Hematopoietic multipotent progenitor cell (in vitro differentiated cells): Measurements from ENCODE around the gene FITM1. TPM values are rescaled to one million over a fixed set of nuclear protein-coding genes. Genes with fewer than 3 reads are reported as not detected.

Experiments used
- DNase-seq, 3 donors: peaks; one replicate each; pipeline ENCODE4 v3.0.0-alpha.2; 2011 to 2015; ENCODE audit warnings: low read depth in 2 of 3, low spot score in 2 of 3
- total RNA-seq: library from RNA; depleted of rRNA; stranded (reverse); fragments of >200 nt; gene quantifications from one replicate; pipeline ENCODE4 v1.2.3, GENCODE V29; 2012

The FITM1 gene
- total RNA-seq, 1 donor: 2.7 TPM

DNA sequence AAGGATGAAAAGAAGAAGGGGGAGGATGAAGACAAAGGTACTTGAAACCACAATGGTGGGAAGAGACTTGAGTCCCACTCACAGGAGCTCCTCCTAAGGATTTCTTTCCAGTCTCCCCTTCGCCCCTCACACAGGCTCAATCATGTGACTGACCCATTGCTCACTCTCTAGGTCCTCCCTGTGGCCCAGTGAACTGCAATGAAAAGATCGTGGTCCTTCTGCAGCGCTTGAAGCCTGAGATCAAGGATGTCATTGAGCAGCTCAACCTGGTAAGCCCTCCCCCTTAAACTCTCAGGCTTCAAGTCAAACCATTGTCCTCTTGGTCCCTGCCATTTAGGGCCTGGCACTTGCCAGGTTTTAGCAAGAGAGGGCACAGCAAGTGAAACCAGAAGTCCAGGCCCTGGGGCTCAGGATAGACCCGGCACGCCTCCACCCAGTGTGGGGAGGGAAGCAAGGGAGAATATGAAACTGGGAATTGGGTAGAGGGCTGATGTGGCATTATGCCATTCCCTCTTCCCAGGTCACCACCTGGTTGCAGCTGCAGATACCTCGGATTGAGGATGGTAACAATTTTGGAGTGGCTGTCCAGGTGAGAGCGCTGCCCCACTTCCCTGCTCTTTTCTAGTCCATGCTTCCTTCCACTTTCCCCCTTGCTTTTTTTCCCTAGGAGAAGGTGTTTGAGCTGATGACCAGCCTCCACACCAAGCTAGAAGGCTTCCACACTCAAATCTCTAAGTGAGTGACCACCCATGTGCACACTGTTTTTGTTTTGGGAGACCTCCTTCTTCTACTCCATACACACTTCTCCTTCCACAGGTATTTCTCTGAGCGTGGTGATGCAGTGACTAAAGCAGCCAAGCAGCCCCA, 7.3 kb downstream of the FITM1 start:
- no peak for DNase-seq

DNA sequence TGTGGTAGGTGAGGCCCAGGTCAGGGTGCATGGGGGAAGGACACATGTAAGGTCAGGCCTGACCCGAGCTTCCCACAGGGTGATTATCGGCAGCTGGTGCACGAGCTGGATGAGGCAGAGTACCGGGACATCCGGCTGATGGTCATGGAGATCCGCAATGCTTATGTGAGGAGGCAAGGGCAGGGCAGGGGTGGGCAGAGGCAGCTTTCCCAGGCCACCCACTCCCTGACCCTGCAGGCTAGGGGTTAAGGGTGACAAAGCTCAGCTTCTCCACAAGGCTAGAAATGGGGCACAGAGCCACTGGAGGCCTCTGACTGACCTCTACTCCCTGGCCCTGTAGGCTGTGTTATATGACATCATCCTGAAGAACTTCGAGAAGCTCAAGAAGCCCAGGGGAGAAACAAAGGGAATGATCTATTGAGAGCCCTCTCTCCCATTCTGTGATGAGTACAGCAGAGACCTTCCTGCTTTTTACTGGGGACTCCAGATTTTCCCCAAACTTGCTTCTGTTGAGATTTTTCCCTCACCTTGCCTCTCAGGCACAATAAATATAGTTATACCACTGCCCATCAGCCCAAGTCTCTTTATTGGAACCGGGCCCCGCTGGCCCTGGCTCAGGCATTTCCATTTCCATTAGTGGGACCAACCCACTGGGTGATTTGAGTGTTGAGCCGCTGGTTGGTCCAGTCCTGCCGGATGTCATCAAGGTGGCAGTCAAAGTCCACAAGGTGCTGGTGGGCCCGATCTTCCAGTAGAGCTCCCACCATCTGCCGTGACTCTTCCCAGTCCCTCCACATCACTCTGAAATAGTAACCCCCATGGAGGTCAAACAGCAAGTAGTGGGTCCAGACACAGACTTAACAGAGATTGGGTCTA, 8.2 kb downstream of the FITM1 start:
- DNase-seq: no peak

DNA sequence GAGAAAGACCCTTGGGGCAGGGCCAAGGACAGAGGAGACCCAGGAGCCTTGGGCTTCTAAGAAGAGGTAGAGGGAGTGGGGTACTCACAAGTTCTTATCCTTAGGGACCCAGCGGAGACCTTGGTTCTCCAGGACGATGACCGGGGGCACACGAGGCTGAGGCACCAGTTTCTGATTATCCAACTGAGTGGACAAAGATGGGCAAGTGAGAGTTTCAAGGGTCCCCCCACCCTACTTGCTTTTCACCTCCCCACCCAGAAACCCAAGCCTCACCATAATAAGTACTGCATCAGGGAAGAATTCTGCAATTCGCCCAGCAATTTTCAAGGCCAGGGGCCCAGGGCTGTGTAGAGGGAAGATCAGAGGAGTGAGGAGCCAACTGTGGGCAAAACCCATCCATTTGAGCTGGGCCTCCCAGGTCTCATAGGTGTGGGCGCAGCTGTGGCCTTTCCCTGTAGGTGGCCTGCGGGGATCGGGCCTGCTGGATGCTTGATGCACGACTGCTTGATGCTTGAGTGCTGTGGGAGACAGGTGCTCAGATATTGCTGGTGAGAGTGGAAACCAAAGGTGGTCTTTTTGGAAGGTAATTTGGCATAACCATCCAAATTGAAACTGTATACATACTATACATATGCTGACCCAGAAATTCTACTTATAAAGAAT, 8.9 kb downstream of the FITM1 start:
- DNase-seq: no peak

DNA sequence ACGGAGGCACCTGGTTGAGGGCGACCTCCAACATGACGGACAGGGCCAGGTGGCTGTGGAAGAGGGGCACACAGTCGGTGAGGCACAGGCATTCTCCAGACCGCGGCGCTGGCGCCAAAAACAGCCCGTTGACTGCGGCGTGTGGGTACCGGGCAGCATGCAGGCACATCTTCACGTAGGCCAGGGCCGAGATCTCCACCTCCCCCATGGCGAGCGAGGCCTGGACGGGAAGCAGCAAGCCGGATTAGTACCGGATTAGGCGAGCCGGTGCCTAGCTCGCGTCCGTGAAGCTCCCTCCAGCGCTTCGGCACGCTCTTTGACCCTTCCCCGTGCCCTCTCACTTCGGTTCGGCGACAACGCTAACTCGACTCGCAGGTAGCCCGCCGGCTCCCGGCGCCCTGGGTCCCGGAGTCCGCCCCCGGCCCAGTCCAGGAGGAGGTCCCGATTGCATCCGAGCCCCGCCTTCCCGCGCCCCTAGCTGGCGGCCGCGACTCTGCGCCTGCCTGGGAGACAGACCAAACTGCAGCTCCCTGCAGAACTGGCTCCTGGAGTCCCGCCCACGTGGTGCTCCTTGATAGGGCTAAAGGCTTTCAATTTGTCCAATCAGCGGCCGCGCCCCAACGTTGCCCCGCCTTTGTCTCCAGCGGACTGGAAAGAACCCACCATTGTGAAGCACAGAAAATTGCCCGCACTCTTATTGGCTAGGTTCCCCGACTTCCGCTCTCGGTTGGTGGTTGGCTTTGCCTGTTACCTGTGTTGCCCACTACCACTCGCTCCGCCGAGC, 10.8 kb downstream of the FITM1 start, which contains the start of gene EMC9:
EMC9 (minus strand) TSS at position 495 of the 784 bp plus-strand sequence; CDS start at position 208, 287 bp downstream.
- peak; percentile 97 to 100 (median 99) for DNase-seq

DNA sequence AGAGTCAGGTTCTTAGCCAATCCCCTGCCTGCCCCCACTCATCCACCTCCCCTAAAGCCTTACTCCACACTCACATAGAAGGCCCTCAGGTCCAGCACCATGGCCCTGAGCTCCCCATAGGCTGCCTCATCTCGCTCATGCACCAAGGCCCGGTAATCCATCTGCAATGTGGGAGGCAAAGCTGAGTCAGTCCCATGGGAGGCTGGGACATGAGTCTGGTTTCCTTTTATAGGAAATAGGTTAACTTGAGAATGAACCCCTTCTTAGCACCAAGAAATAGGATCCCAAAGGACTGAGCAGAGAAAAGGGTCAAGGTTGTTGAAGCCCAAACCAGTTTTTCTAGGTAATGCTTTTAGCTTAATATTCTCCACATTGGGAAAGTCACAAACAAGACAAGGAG, 13.1 kb downstream of the FITM1 start:
- DNase-seq: no peak

DNA sequence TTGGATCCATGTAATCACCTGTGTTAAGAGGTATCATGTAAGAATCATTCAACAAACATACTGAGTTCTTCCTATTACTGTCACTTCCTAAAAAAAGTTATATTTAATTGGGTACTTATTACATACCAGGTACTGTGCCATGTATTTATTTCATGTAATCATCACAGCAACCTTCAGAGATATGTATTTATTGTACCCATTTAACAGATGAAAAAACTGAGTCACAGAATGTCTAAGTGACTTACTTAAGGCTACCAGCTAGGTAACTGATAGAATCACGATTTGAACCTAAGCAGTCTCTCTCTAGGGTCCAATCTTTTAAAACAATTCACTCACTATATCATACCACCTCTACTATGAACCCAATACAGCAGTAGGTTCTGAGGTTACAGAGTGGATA, 14.0 kb downstream of the FITM1 start:
- no peak for DNase-seq

DNA sequence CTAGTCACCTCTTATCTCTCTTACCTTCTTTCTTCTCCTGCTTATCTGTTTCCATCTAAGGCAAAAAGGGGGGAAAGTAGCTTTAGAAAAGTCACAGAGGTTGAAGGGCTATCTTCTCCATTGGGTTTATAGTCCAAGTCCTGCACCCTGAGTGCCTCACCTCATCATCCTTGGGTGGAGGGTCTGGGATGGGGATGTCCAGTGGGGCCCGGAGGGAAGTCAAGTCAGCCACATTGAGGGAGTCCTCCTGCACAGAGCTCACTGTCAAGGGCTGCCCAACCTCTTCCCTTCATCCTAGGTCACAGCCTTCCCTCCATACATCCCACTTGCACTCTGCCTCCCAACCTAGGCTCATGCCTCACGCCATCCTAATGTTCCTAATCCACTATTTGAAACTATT, 14.8 kb downstream of the FITM1 start:
- DNase-seq: no peak

DNA sequence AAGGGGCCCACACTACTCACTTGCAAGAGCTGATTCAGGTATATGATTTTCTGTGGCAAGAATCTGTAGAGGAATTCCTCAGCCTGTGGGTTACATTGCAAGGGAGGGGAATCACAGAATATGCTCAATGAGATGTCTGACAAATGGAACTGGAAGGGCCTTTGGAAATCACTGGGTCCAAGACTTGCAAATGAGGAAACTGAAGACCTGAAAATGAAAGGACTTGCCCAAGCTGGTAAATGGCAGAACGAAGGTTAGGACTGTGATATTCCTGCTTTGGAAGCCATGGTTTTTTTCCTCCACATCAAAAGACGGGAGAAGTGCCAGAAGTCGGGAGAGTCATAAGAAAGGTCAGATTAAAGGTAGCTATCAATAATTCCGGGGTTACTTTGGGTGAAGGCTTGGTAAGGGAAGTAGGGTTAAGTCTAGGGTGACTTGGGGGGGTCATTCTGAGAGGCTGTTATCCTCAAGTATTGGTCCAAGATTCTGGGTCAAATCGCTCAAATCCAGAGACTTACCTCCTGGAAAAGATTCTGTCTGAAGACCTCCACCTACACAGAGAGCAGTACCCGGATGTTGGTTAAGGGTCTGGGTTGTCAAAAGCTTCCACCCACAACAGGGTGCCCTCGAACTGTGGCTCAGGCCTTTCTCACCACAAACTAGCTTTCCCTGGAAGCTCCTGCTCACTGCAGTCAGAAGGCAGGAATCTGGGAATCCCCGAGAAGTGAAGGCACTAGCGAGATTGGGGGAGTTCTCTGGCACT, 15.4 kb downstream of the FITM1 start:
- DNase-seq: no peak

DNA sequence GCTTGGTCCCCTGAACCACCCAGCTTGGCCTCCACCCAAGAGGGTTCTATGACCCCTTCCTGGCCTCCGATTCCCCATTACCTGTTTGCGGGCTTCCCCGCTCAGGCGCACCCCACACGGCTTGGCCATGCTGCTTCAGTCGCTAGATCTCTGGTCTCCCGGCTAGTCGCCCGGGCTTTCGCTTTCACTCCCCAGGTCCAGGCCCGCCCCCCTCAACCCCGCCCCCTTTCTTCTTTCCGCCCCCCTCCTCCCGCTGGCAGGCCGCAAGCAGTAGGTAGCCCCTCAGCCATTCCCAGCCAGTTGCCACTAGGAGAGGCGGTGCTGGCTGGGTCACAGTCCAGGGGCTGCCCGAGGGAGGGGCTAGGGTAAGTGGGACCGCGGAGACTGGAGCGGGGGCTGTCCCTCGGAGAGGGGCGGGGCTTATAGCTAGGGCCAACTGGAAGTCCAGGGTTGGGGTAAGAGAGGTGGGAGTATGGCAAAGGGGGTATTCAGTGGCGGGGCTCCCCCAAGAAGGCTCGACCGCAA, 16.1 kb downstream of the FITM1 start, which contains the start of gene PSME2:
PSME2 (minus strand) TSS at position 158 of the 525 bp plus-strand sequence; CDS start at position 129, 29 bp downstream.
- peak; percentile 65 to 98 (median 95) for DNase-seq

DNA sequence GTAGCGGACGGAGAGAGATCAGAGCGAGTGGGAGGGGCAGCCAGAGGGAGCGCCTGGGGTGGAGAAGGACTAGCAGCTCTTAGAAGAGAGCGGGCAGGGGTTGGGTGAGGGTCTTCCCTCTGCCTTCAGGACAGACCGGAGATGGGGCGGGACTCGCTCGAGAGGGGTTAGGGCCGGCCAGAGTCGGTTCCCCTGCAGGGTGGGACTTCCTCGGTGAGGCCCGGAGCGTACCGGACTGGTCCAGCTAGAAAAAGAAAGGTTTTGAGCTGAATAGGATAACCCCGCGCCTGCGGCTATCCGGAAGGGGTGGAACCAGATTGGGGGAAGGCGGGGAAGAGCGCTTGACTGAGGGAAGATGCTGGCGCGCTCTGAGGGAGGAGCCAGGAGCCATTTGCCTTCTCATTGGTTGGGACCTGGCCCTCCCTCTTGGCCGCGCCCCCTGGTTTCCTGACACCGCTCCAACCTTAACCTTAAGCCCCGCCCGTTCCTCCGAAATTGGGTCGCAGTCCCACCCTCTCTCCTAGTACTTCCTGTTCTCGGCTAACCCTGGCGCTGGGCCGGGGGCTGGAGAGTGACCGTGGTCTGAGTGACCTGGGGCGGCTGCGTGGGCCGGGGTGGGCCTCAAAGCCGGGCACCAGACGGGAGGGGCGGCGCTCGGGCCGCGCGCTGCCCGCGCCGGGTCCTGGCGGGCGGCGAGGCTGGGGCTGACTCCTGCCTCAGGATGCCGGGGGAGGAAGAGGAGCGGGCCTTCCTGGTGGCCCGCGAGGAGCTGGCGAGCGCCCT, 16.7 kb downstream of the FITM1 start, which contains the start of gene RNF31:
RNF31 (plus strand) TSS at position 521 of the 783 bp plus-strand sequence; CDS start at position 722, 201 bp downstream.
- DNase-seq: peak; percentile 86 to 99 (median 99)

DNA sequence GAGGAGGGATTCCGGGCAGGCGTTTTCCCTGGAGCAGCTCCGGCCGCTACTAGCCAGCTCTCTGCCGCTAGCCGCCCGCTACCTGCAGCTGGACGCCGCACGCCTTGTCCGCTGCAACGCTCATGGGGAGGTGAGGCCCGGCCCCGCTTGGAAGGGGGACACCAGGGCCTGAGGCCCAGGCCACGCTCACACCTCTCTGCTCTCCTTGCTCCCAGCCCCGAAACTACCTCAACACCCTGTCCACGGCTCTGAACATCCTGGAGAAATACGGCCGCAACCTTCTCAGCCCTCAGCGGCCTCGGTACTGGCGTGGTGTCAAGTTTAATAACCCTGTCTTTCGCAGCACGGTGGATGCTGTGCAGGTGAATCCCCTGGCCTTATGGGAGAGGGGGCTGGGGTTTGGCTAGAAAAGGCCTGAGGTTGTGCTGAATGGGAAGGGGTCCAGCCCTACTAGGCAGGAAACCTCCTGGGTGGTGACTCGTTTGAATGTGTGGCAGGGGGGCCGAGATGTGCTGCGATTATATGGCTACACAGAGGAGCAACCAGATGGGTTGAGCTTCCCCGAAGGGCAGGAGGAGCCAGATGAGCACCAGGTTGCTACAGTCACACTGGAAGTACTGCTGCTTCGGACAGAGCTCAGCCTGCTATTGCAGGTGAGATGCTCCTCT, 17.4 kb downstream of the FITM1 start:
- no peak for DNase-seq

DNA sequence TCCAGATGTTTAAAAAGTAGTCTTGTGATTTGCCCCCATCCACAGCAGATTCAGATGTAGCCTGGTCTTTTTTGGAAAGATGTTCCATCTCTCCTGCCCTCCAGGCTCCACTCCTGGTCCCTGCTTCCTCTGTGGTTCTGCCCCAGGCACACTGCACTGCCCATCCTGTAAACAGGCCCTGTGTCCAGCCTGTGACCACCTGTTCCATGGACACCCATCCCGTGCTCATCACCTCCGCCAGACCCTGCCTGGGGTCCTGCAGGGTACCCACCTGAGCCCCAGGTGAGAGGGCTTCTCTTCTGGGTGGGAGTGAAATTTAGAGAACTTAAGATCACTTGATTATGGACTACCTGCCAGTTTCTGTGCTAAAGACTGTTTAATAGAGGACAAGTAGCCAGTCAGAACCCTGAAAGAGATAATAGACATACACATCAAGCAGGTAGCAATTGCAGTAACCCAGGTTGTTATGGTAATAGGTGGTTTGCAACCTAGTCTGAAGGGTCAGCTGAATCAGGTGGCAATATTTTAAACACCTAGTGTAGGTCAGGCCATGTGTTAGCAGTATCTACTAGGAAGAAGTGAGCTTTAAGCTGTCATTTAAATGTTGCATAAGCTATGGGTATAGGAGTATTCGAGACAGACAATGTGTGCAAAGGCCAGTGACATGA, 19.0 kb downstream of the FITM1 start:
- DNase-seq: no peak

DNA sequence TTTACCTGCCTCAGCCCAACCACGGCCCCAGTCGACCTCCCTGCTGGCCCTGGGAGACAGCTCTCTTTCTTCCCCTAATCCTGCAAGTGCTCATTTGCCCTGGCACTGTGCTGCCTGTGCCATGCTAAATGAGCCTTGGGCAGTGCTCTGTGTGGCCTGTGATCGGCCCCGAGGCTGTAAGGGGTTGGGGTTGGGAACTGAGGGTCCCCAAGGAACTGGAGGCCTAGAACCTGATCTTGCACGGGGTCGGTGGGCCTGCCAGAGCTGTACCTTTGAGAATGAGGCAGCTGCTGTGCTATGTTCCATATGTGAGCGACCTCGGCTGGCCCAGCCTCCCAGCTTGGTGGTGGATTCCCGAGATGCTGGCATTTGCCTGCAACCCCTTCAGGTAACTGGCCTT, 19.6 kb downstream of the FITM1 start:
- DNase-seq: no peak

DNA sequence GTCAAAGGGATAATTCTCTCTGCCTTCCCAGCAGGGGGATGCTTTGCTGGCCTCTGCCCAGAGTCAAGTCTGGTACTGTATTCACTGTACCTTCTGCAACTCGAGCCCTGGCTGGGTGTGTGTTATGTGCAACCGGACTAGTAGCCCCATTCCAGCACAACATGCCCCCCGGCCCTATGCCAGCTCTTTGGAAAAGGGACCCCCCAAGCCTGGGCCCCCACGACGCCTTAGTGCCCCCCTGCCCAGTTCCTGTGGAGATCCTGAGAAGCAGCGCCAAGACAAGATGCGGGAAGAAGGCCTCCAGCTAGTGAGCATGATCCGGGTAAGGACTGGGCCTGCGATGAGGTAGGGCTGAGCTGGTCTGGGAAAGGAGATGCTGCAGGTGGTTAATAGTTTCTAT, 20.1 kb downstream of the FITM1 start:
- no peak for DNase-seq

DNA sequence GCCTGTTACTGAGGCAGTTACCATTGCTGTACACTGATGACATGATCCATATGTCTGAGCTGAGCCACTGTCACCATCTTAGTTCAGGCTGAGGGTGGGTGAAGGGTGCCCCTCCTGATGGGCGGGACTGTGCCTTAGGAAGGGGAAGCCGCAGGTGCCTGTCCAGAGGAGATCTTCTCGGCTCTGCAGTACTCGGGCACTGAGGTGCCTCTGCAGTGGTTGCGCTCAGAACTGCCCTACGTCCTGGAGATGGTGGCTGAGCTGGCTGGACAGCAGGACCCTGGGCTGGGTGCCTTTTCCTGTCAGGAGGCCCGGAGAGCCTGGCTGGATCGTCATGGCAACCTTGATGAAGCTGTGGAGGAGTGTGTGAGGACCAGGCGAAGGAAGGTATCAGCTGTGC, 20.5 kb downstream of the FITM1 start:
- no peak for DNase-seq

DNA sequence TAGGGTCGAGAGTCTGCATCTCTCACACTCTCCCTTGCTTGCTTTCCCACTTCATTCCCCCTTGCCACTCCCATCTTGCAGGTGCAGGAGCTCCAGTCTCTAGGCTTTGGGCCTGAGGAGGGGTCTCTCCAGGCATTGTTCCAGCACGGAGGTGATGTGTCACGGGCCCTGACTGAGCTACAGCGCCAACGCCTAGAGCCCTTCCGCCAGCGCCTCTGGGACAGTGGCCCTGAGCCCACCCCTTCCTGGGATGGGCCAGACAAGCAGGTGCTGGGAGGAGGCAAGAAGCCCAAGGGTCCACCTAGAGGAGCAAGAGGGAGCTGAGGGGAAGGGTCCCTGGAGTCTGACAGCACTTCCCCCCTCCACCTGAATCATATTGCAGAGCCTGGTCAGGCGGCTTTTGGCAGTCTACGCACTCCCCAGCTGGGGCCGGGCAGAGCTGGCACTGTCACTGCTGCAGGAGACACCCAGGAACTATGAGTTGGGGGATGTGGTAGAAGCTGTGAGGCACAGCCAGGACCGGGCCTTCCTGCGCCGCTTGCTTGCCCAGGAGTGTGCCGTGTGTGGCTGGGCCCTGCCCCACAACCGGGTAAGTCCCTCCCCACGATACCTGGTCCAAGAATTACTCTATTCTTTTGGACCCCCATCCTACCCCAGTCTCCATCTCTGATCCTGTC, 21.1 kb downstream of the FITM1 start:
- DNase-seq: no peak

DNA sequence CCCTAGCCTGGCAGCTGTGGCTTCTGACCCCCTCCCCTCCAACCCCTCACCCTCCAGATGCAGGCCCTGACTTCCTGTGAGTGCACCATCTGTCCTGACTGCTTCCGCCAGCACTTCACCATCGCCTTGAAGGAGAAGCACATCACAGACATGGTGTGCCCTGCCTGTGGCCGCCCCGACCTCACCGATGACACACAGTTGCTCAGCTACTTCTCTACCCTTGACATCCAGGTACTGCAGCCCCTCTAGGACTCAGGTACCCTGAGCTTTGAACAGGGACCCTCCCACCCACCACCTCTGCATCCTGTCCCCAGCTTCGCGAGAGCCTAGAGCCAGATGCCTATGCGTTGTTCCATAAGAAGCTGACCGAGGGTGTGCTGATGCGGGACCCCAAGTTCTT, 24.6 kb downstream of the FITM1 start:
- no peak for DNase-seq
